ENCODE measurements around the gene HELZ2. TPM values are rescaled to one million over a fixed set of nuclear protein-coding genes. Genes with fewer than 3 reads are reported as not detected.
"Not testable (repeated sequence)": the region's sequence is repeated elsewhere in the genome, so short reads cannot be mapped to it uniquely, and the experiment has no call there.

HELZ2 gene
- total and polyA plus RNA-seq, 2 of the 4 experiments (the other 2 are of a cell fraction): 4.7 to 10.6 TPM

DNA sequence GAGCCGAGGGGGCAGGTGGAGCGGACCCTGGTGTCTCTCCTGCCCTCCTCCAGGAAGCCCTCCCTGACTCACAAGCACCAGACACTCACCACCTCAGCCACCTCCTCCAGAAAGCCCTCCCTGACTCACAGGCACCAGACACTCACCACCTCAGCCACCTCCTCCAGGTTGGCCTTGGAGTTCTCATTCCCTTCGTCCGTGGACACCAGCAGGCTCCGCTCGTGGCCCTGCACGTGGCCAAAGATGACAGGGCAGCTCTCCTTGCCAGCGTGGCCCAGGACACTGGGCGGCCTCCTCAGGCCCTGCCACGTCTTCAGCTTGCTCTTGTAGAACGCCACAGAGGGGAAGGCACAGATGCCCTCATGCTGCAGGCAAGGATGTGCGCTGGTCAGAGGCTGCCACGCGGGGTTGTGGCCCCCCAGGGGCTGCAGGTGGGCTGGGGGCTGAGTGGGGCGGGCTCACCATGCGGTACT lies 13.7 kb downstream of the HELZ2 start:
- Histone ChIP-seq H2AK9ac (replicated peaks; ENCODE audit: low read depth, low read length, poor library complexity) (no peak overlapping the region), H3K23ac (ENCODE audit: low read depth, low read length) (no peak overlapping the region), H2BK5ac (ENCODE audit: low read depth, low read length, poor library complexity, severe bottlenecking) (no peak overlapping the region), H3K79me1 (ENCODE audit: low read depth in 1 of 2, low read length in 2 of 2) (no peaks in the 10 kb centered on the region), H4K20me1 (ENCODE audit: insufficient read depth, low read length) (no peaks in the 10 kb centered on the region), H3K36me3 (ENCODE audit: control insufficient read depth, insufficient read depth, low read length) (peaks cover 50% of the 10 kb centered on the region), H3K9ac (ENCODE audit: low read depth, low read length) (no peak overlapping the region), H3K27me3 (ENCODE audit: control insufficient read depth, insufficient read depth, low read length) (no peaks in the 10 kb centered on the region), H3K4me3 (ENCODE audit: insufficient read depth, low read depth, low read length) (no peak overlapping the region), H2AFZ (replicated peaks; ENCODE audit: low read length, poor library complexity) (no peak overlapping the region), H2BK20ac (ENCODE audit: low read depth, low read length) (no peak overlapping the region), H2BK120ac (ENCODE audit: low read depth, low read length) (no peak overlapping the region), H4K5ac (ENCODE audit: low read depth, low read length) (no peak overlapping the region), H3K9me1 (ENCODE audit: insufficient read depth, low read length) (no peaks in the 10 kb centered on the region), H2AK5ac (ENCODE audit: low read depth, low read length) (no peak overlapping the region), H4K91ac (ENCODE audit: insufficient read depth, low read depth, low read length) (no peak overlapping the region), H3K56ac (ENCODE audit: extremely low read depth, insufficient read depth, low read length) (no peak overlapping the region), H3K4ac (ENCODE audit: low read depth, low read length) (no peak overlapping the region), H4K8ac (ENCODE audit: low read depth in 2 of 2, low read length in 2 of 2) (no peak overlapping the region), H3K14ac (replicated peaks; ENCODE audit: low read depth, low read length) (no peak overlapping the region), H3K27ac (ENCODE audit: insufficient read depth, low read length) (no peak overlapping the region), H3K4me2 (ENCODE audit: low read depth, low read length) (no peak overlapping the region), H3K4me1 (ENCODE audit: control insufficient read depth, insufficient read depth, low read length) (no peaks in the 10 kb centered on the region), H3K9me3 (ENCODE audit: control insufficient read depth, insufficient read depth, low read length) (no peaks in the 10 kb centered on the region), H3K18ac (ENCODE audit: low read depth, low read length) (no peak overlapping the region), H2BK15ac (ENCODE audit: low read depth, low read length) (no peak overlapping the region)
- TSS peak; percentile 50 for BruUV-seq (replicated peaks)
- ATAC-seq (ENCODE audit: low read depth) (no peak), DNase-seq (no peak)
- intact Hi-C loops (cut with micrococcal nuclease): no loop called here
- CTCF ChIA-PET: no interaction called here
- in situ Hi-C loops (cut with MboI; ENCODE audit: low sequenced_read_pairs): no loop called here
- POLR2A ChIA-PET (ENCODE audit: unreplicated experiment): no interaction called here
- 91% methylated on average over 12 of the region's 16 CpGs; no CpG with 5 or more reads in 1 of the 2 experiments for WGBS, 2 experiments (ENCODE audit: extremely low coverage in 2 of 2, insufficient read length in 1 of 2)
- TF ChIP-seq, protein P1, sequence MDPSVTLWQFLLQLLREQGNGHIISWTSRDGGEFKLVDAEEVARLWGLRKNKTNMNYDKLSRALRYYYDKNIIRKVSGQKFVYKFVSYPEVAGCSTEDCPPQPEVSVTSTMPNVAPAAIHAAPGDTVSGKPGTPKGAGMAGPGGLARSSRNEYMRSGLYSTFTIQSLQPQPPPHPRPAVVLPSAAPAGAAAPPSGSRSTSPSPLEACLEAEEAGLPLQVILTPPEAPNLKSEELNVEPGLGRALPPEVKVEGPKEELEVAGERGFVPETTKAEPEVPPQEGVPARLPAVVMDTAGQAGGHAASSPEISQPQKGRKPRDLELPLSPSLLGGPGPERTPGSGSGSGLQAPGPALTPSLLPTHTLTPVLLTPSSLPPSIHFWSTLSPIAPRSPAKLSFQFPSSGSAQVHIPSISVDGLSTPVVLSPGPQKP (IDR thresholded peaks at IDR 0.05; ENCODE audit: borderline replicate concordance, low read depth, low read length): no peak
- TF ChIP-seq CHD1 (IDR thresholded peaks at IDR 0.05; ENCODE audit: low read depth, low read length) (no peak), MAFK (IDR thresholded peaks at IDR 0.05; ENCODE audit: low read depth, low read length) (no peak), CEBPB (IDR thresholded peaks at IDR 0.05; ENCODE audit: low read depth, low read length) (no peak)
- dilution Hi-C loops (cut with HindIII; ENCODE audit: low sequenced_read_pairs, unreplicated experiment): no loop called here

DNA sequence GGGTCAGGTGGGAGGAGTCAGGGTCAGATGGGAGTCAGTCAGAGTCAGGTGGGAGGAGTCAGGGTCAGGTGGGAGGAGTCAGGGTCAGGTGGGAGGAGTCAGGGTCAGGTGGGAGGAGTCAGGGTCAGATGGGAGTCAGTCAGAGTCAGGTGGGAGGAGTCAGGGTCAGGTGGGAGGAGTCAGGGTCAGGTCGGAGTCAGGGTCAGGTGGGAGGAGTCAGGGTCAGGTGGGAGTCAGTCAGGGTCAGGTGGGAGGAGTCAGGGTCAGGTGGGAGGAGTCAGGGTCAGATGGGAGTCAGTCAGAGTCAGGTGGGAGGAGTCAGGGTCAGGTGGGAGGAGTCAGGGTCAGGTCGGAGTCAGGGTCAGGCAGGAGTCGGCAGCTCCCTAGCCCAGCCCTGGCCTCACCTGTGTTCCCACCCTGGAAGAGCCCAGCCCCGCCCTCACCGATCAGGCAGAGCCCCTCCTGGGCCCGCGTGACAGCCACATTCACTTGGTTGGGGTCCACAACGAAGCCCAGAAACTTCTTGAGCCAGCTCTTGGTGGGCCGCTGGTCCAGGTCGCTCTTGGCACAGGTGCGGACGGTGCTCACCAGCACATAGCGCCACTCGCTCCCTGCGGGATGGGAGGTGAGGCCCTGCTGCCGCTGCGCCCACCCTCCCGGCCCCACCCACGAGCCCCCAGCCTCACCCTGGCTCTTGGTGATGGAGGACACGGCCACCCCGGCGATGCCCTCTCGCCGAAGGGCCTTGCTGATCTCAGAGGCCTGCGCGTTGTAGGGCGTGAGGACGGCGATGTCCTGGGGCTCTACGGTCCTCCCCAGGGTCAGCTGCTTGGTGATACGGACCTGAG lies 14.3 kb downstream of the HELZ2 start:
- H2AFZ ChIP-seq (replicated peaks; ENCODE audit: low read length, poor library complexity); BruUV-seq (replicated peaks); in situ Hi-C loops (cut with MboI; ENCODE audit: low sequenced_read_pairs); H3K14ac ChIP-seq (replicated peaks; ENCODE audit: low read depth, low read length); H2BK120ac ChIP-seq (ENCODE audit: low read depth, low read length); H3K56ac ChIP-seq (ENCODE audit: extremely low read depth, insufficient read depth, low read length); POLR2A ChIA-PET (ENCODE audit: unreplicated experiment); DNase-seq; H3K79me1 ChIP-seq (ENCODE audit: low read depth in 1 of 2, low read length in 2 of 2); H2BK15ac ChIP-seq (ENCODE audit: low read depth, low read length); H3K4ac ChIP-seq (ENCODE audit: low read depth, low read length); intact Hi-C loops (cut with micrococcal nuclease); H4K8ac ChIP-seq (ENCODE audit: low read depth in 2 of 2, low read length in 2 of 2); H3K4me2 ChIP-seq (ENCODE audit: low read depth, low read length); H3K27ac ChIP-seq (ENCODE audit: insufficient read depth, low read length); H2BK20ac ChIP-seq (ENCODE audit: low read depth, low read length); H3K23ac ChIP-seq (ENCODE audit: low read depth, low read length); H3K18ac ChIP-seq (ENCODE audit: low read depth, low read length); H3K4me3 ChIP-seq (ENCODE audit: insufficient read depth, low read depth, low read length); CTCF ChIA-PET; ATAC-seq (ENCODE audit: low read depth); dilution Hi-C loops (cut with HindIII; ENCODE audit: low sequenced_read_pairs, unreplicated experiment); H4K20me1 ChIP-seq (ENCODE audit: insufficient read depth, low read length); H3K4me1 ChIP-seq (ENCODE audit: control insufficient read depth, insufficient read depth, low read length); H3K9me1 ChIP-seq (ENCODE audit: insufficient read depth, low read length); H3K9ac ChIP-seq (ENCODE audit: low read depth, low read length); H4K5ac ChIP-seq (ENCODE audit: low read depth, low read length); H2AK9ac ChIP-seq (replicated peaks; ENCODE audit: low read depth, low read length, poor library complexity); H3K27me3 ChIP-seq (ENCODE audit: control insufficient read depth, insufficient read depth, low read length); H2BK5ac ChIP-seq (ENCODE audit: low read depth, low read length, poor library complexity, severe bottlenecking); H3K9me3 ChIP-seq (ENCODE audit: control insufficient read depth, insufficient read depth, low read length); H2AK5ac ChIP-seq (ENCODE audit: low read depth, low read length); H4K91ac ChIP-seq (ENCODE audit: insufficient read depth, low read depth, low read length): not testable (repeated sequence)
- 93% methylated on average over 23 of the region's 31 CpGs; no CpG with 5 or more reads in 1 of the 2 experiments for WGBS, 2 experiments (ENCODE audit: extremely low coverage in 2 of 2, insufficient read length in 1 of 2)
- peaks cover 44% of the 10 kb centered on the region for H3K36me3 ChIP-seq (ENCODE audit: control insufficient read depth, insufficient read depth, low read length)
